Measurements from ENCODE around the gene LARGE2. TPM values are rescaled to one million over a fixed set of nuclear protein-coding genes. Genes with fewer than 3 reads are reported as not detected.

LARGE2 gene
- total RNA-seq, 1 experiment from 2014 or later, result 108 TPM

GRCh38 chr11:45926536-45927331, 4.3 kb downstream of the LARGE2 start:
- H3K9me3 Mint-ChIP-seq, result no peaks in the 10 kb centered on the region
- H4K5ac ChIP-seq (ENCODE audit: insufficient read length, low read depth, low read length), result no peak overlapping the region
- no peaks in the 10 kb centered on the region for H3K4me1 ChIP-seq (ENCODE audit: insufficient read depth, low read length)
- no peaks in the 10 kb centered on the region for H4K20me1 ChIP-seq (ENCODE audit: control insufficient read depth, insufficient read depth, insufficient read length)
- H3K9ac ChIP-seq (ENCODE audit: extremely low read depth, insufficient read length, low read length), result no peak overlapping the region
- no peak overlapping the region for H2BK120ac ChIP-seq (ENCODE audit: low read depth, low read length, poor library complexity, severe bottlenecking)
- no peak overlapping the region for H2BK15ac ChIP-seq (ENCODE audit: low read depth, low read length)
- peaks cover 2% of the 10 kb centered on the region; the same call in 1 of the 2 replicates for H3K27me3 Mint-ChIP-seq (ENCODE audit: low read depth)
- no peak overlapping the region for H3K4me2 ChIP-seq (ENCODE audit: insufficient read depth, insufficient read length, low read length)
- no peak overlapping the region for H4K8ac ChIP-seq (replicated peaks; ENCODE audit: insufficient read length, low read depth, low read length)
- H2BK12ac ChIP-seq (ENCODE audit: insufficient read length, low read depth, low read length), result no peak overlapping the region
- no peak overlapping the region for H3K23ac ChIP-seq (ENCODE audit: insufficient read length, low read depth, low read length)
- no peak overlapping the region for H3K27ac ChIP-seq (ENCODE audit: insufficient read length, low read depth, low read length)
- H2BK20ac ChIP-seq (ENCODE audit: low read depth, low read length, poor library complexity, severe bottlenecking), result no peak overlapping the region
- no peaks in the 10 kb centered on the region for H3K27me3 ChIP-seq (ENCODE audit: insufficient read depth, low read length)
- peaks cover 5% of the 10 kb centered on the region for H3K23me2 ChIP-seq (ENCODE audit: insufficient read length, low read depth, low read length, poor library complexity, severe bottlenecking)
- no peaks in the 10 kb centered on the region; the same call in 1 of the 2 replicates for H3K79me2 ChIP-seq (ENCODE audit: insufficient read depth, low read length)
- H3T11ph ChIP-seq (ENCODE audit: low read length), result no peak overlapping the region
- DNase-seq, result peak; percentile 20
- no peak overlapping the region for H3K27ac Mint-ChIP-seq
- no peak overlapping the region for H3K18ac ChIP-seq (ENCODE audit: insufficient read length, low read depth, low read length)
- H2BK5ac ChIP-seq (ENCODE audit: insufficient read length, low read length), result no peak overlapping the region
- H3K9me3 ChIP-seq (ENCODE audit: control insufficient read depth, low read depth, low read length), result no peaks in the 10 kb centered on the region
- H3K14ac ChIP-seq (ENCODE audit: insufficient read depth, low read length), result no peak overlapping the region
- no peak overlapping the region for H3K4me3 Mint-ChIP-seq
- H2AFZ ChIP-seq (ENCODE audit: low read length), result no peak overlapping the region
- H2AK5ac ChIP-seq (ENCODE audit: insufficient read length, low read length), result no peak overlapping the region
- no peak for TF ChIP-seq CTCF (conservative IDR thresholded peaks at IDR 0.05)
- no peak overlapping the region for H4K91ac ChIP-seq (ENCODE audit: insufficient read length, low read depth, low read length)
- peaks cover 12 to 17% of the 10 kb centered on the region in 2 experiments for H3K4me1 Mint-ChIP-seq
- H3K56ac ChIP-seq (ENCODE audit: insufficient read length, low read depth, low read length), result no peak overlapping the region
- H3K4ac ChIP-seq (ENCODE audit: low read depth, low read length), result no peak overlapping the region
- no peaks in the 10 kb centered on the region for H3K79me1 ChIP-seq (ENCODE audit: insufficient read depth, low read depth, low read length, poor library complexity, severe bottlenecking)
- WGBS (ENCODE audit: extremely low coverage, insufficient read length, low lambda C conversion rate), result no CpG with 5 or more reads among the region's 12 CpGs
- peaks cover 22 to 59% (median 56%) of the 10 kb centered on the region in 3 experiments for H3K36me3 Mint-ChIP-seq (ENCODE audit: insufficient read depth in 1 of 3, low read depth in 3 of 3)
